GM18951 (cell line): Measurements from ENCODE around the gene FNDC11.

Source experiments
- POLR2A ChIP-seq: IDR thresholded peaks from 4 replicates; pipeline ENCODE4 v1.6.1; 2011; ENCODE audit warnings: mild to moderate bottlenecking; ENCODE audit not compliant: insufficient read length, insufficient read depth; ENCODE audit errors: extremely low read depth
- in situ Hi-C: fragments of 300-500 bp; cut with MboI; formaldehyde crosslinking; loops from one replicate; pipeline ENCODE4 v1.12.0; 2022; ENCODE audit warnings: low sequenced_read_pairs, mixed read lengths, inconsistent platforms; ENCODE audit not compliant: unreplicated experiment

Gene FNDC11

DNA sequence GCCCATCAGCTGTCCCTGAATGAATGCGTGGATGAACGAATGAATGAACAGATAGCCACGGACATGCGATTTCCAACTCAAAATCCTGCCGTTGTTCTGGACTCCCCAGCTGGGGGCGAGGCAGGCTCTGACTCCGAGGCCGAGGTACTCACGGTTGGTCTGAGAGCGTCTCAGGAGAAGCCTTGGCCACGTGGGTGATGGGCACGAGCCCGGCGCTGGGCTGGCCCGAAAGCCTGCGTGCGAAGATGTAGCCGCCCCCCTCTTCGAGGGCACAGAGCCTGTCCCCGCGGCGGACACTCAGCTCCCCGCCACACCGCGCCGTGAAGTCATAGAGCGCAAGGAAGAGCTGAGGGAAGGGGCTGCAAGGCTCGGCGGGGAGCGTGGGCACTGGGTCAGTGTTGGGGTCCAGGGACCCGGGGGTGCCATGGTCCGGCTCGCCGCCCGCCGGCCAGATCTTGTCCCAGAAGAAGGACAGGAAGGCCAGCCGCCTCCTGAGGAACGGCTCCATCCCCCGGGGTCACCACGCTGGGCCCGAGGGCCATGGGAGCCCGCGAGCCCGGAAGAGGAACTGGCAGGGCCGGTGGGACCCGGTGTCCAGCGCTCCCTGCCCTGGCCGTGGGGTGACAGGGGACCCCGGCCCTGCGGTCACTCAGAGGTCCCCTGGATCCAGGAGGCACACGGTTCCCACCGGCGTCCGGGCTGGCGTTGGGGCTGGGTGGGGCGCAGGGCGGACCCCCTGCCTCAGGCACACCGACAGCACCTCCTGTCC lies 6.8 kb upstream of the FNDC11 start:
- no peak for TF ChIP-seq POLR2A
- in situ Hi-C loops: no loop called here

- TF ChIP-seq POLR2A: no peak
These were observed 6.1 kb upstream of the FNDC11 start, which contains the start of gene SRMS for GRCh38 chr20:63547725-63548480. Gene SRMS, minus strand, starts transcription at chr20:63547749. Its CDS starts 286 bp downstream, at chr20:63547463.

DNA sequence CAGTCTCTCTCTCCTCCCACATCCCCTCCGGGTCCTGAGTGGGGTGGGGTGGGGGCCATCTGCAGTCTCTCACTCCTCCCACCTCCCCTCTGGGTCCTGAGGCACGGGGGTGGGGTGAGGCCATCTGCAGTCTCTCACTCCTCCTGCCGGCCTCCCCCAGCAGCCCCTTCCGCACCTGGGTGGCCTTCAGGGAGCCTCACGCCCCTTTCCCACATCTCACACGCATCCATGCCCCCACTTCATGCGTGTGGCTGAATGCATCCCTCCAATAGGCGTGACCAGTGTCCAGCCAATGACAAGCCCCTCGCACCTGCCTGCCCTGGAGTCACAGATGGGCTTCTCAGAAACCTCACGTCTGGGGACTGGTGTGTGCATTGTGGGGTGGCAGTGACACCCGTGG lies 5.4 kb upstream of the FNDC11 start:
- no peak for TF ChIP-seq POLR2A
- in situ Hi-C loops: no loop called here

More at GRCh38 chr20:63547725-63548480, 6.1 kb upstream of the FNDC11 start, which contains the start of gene SRMS:
- in situ Hi-C loops: no loop called here

- in situ Hi-C loops: no loop called here
- TF ChIP-seq POLR2A: no peak
These were observed 4.9 kb upstream of the FNDC11 start for GRCh38 chr20:63549019-63549418.

- TF ChIP-seq POLR2A: no peak
These were observed 4.2 kb upstream of the FNDC11 start for GRCh38 chr20:63549679-63550282.

DNA sequence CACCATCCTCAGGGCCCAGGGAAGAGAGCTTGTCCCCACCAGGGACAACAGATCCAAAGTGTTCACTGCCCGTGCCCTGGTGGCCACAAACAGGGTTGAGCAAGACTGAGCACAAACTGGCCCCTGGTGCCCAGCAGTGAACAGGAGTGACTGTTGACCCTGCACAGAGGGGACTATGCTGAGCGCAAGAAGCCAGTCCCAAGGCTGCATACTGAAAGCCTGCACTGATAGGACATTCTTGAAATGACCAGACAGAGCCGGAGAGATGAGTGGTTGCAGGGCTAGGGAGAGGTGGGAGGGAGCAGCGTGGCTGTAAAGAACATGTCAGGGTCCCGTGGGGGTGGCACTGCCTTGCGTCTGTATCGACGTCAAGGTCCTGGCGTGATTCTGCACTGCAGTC lies 2.9 kb upstream of the FNDC11 start:
- in situ Hi-C loops: no loop called here
- no peak for TF ChIP-seq POLR2A

More at GRCh38 chr20:63549679-63550282, 4.2 kb upstream of the FNDC11 start:
- in situ Hi-C loops: no loop called here

DNA sequence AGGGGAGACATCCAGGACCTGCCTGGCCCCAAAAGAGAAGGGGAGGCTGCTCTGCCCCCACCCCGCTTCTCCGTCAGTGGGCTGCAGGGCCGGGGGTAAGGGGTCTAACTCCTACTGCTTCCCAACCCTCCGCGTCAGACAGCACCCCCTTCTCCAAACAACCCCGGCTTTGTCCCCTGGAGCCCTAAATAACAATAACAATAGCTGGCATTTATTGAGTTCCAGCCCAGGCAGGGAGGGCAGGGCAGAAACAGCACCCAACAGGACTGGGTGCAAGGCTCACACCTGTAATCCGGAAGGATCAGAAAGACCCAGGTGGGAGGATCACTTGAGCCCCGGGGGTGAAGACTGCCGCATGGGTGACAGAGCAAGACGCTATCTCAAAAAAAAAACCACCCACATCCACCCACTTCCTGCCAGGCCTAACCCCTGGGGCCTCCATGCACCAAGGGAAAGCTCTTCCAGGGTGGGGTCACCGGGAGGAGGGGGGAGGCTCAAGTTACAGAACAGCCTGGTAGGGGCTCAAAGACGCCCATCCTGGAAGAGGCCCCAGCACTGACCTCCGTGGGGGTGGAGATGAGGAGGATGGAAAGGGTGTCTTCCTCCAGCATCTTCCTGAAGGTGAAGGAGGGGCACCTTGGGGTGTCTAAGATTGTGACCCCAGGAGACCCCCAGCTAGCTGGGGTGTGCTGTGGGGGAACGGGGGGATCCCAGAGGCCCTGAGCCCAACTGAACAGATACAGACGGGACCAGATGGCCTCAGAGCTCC lies 1.3 kb upstream of the FNDC11 start:
- in situ Hi-C loops: no loop called here

GRCh38 chr20:63553251-63553932 lies 567 bp upstream of the FNDC11 start:
- TF ChIP-seq POLR2A: peak; percentile 43
- in situ Hi-C loops: no loop called here

More for the DNA sequence above, 1.3 kb upstream of the FNDC11 start:
- no peak for TF ChIP-seq POLR2A

- TF ChIP-seq POLR2A: no peak
- in situ Hi-C loops: no loop called here
These were observed 661 bp downstream of the FNDC11 start for GRCh38 chr20:63554361-63555278.

DNA sequence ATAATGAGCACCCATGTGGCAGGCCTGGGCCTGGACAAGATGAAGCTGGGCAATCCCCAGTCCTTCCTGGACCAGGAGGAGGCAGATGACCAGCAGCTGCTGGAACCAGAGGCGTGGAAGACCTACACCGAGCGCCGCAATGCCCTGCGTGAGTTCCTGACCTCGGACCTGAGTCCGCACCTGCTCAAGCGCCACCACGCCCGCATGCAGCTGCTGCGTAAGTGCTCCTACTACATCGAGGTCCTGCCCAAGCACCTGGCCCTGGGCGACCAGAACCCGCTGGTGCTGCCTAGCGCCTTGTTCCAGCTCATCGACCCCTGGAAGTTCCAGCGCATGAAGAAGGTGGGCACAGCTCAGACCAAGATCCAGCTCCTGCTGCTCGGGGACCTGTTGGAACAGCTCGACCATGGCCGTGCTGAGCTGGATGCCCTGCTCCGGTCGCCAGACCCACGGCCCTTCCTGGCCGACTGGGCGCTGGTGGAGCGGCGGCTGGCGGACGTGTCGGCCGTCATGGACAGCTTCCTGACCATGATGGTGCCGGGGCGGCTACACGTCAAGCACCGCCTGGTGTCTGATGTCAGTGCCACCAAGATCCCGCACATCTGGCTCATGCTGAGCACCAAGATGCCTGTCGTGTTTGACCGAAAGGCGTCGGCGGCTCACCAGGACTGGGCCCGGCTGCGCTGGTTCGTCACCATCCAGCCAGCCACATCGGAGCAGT lies 1.9 kb downstream of the FNDC11 start:
- no peak for TF ChIP-seq POLR2A
- in situ Hi-C loops: no loop called here
